GM21723 (cell line): ENCODE results near the gene ZFHX3.
A peak's percentile ranks its signal among the peaks of the same experiment; 100 is the strongest.
"Not testable (repeated sequence)": the region's sequence is repeated elsewhere in the genome, so short reads cannot be mapped to it uniquely, and the experiment has no call there.

ENCODE experiments used
- ATAC-seq: cut with Tn5 transposase; IDR thresholded peaks from one replicate; pipeline ENCODE4 v1.9.1; 2021; ENCODE audit warnings: mild to moderate bottlenecking, moderate library complexity; ENCODE audit not compliant: unreplicated experiment

ZFHX3 gene

GRCh38 chr16:73047536-73048291 is at the start of gene ZFHX3:
Gene ZFHX3, minus strand, starts transcription at chr16:73048128. Its CDS starts 87,983 bp downstream, at chr16:72960145.
- ATAC-seq = peak; percentile 83

- ATAC-seq = no peak
Observed at GRCh38 chr16:73096510-73096909, 48.6 kb upstream of the ZFHX3 start.

- ATAC-seq = no peak
Observed at GRCh38 chr16:73095885-73096421, 48.0 kb upstream of the ZFHX3 start.

- no peak for ATAC-seq
Observed at GRCh38 chr16:73095142-73095820, 47.4 kb upstream of the ZFHX3 start.

GRCh38 chr16:73094371-73094770 is 46.4 kb upstream of the ZFHX3 start:
- no peak for ATAC-seq

- ATAC-seq = no peak
Observed at GRCh38 chr16:73093146-73094144, 45.5 kb upstream of the ZFHX3 start.

- no peak for ATAC-seq
Observed at GRCh38 chr16:73092236-73092781, 44.4 kb upstream of the ZFHX3 start.

- no peak for ATAC-seq
Observed at GRCh38 chr16:73091174-73091573, 43.2 kb upstream of the ZFHX3 start.

GRCh38 chr16:73089420-73089819 is 41.5 kb upstream of the ZFHX3 start:
- ATAC-seq = no peak

GRCh38 chr16:73086108-73086507 is 38.2 kb upstream of the ZFHX3 start:
- no peak for ATAC-seq

GRCh38 chr16:73083271-73083670 is 35.3 kb upstream of the ZFHX3 start:
- no peak for ATAC-seq

- ATAC-seq = not testable (repeated sequence)
Observed at GRCh38 chr16:73082634-73083051, 34.7 kb upstream of the ZFHX3 start.

- no peak for ATAC-seq
Observed at GRCh38 chr16:73080931-73081330, 33.0 kb upstream of the ZFHX3 start.

- no peak for ATAC-seq
Observed at GRCh38 chr16:73076324-73076810, 28.4 kb upstream of the ZFHX3 start.

- ATAC-seq = no peak
Observed at GRCh38 chr16:73074382-73074781, 26.5 kb upstream of the ZFHX3 start.

GRCh38 chr16:73072051-73072450 is 24.1 kb upstream of the ZFHX3 start:
- ATAC-seq = not testable (repeated sequence)

GRCh38 chr16:73071131-73071940 is 23.4 kb upstream of the ZFHX3 start:
- no peak for ATAC-seq

- no peak for ATAC-seq
Observed at GRCh38 chr16:73069581-73070262, 21.8 kb upstream of the ZFHX3 start.
